Bronchial epithelial cell (primary cell): ENCODE results near the gene TPSG1. TPM values are rescaled to one million over a fixed set of nuclear protein-coding genes. Genes with fewer than 3 reads are reported as not detected.

ENCODE experiments used
- DNase-seq: peaks from one replicate; pipeline ENCODE4 v3.0.0-alpha.2; 2010; ENCODE audit warnings: low read depth
- FAIRE-seq: peaks from 2 replicates; lab custom pipeline; 2011; peaks lifted over from hg19 to GRCh38; lab: Jason Lieb, UNC
- H3K27me3 ChIP-seq: 2 replicates; pipeline ENCODE4 v1.5.1; 2011; ENCODE audit warnings: low read length; ENCODE audit not compliant: control insufficient read depth, insufficient read depth
- H3K36me3 ChIP-seq: 2 replicates; pipeline ENCODE4 v1.5.1; 2011; ENCODE audit warnings: low read length; ENCODE audit not compliant: control insufficient read depth, insufficient read depth
- H3K4me3 ChIP-seq: 2 replicates; pipeline ENCODE4 v1.5.1; 2011; ENCODE audit warnings: mild to moderate bottlenecking, low read depth, low read length, control low read depth
- total RNA-seq: library from RNA; depleted of rRNA; stranded (reverse); fragments of >200 nt; gene quantifications from 2 replicates; pipeline ENCODE4 v1.2.1, GENCODE V29; 2014
- TF ChIP-seq, protein P1 (sequence below): IDR thresholded peaks from 2 replicates; pipeline ENCODE4 v1.5.1; 2011; ENCODE audit warnings: mild to moderate bottlenecking, moderate library complexity, low read length, control low read depth, inconsistent platforms; ENCODE audit not compliant: insufficient read depth, severe bottlenecking

TPSG1 gene
- total RNA-seq, 1 donor from 2014 or later = not detected

DNA sequence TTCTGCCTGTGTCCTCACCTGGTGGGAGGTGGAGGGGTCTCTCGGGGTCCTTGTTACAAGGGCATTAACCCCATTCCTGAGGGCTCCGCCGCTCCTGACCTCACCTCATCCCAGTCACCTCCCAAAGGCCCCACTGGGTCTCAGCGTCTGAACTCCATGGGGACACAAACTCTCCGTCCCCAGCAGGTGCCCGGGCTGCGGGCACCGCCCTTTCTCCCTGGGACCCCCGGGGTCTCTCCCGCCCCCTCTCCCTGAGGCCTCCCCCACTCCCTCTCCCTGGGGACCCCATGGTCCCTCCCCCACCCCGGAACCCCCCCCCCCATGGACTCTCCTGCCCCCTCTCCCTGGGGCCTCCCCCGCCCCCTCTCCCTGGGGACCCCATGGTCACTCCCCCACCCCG, 47.3 kb downstream of the TPSG1 start:
- no peaks in the 10 kb centered on the region for H3K27me3 ChIP-seq
- no peaks in the 10 kb centered on the region for H3K36me3 ChIP-seq
- FAIRE-seq = no peak
- TF ChIP-seq, protein P1, sequence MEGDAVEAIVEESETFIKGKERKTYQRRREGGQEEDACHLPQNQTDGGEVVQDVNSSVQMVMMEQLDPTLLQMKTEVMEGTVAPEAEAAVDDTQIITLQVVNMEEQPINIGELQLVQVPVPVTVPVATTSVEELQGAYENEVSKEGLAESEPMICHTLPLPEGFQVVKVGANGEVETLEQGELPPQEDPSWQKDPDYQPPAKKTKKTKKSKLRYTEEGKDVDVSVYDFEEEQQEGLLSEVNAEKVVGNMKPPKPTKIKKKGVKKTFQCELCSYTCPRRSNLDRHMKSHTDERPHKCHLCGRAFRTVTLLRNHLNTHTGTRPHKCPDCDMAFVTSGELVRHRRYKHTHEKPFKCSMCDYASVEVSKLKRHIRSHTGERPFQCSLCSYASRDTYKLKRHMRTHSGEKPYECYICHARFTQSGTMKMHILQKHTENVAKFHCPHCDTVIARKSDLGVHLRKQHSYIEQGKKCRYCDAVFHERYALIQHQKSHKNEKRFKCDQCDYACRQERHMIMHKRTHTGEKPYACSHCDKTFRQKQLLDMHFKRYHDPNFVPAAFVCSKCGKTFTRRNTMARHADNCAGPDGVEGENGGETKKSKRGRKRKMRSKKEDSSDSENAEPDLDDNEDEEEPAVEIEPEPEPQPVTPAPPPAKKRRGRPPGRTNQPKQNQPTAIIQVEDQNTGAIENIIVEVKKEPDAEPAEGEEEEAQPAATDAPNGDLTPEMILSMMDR = no peak
- H3K4me3 ChIP-seq = no peak overlapping the region
- no peak for DNase-seq

DNA sequence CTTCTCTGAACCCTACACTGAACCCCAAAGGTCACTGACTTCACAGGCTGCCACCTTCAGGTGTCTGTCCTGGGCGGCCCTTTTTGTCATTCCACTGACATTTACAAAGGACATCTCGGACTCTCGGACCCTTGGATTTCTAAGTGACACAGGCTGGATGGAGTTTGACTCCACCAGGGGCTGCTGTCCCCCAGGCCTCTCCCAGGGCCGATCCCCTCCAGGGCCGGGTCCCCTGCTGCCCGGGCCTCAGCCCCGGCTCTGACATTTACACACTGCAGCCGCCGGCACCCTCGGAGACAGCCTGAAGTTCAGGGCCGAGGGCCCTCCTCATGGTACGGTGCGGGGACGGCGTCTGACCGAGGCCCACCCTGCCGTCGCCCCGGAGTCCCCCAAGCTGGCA, 48.0 kb downstream of the TPSG1 start:
- no peaks in the 10 kb centered on the region for H3K27me3 ChIP-seq
- no peaks in the 10 kb centered on the region for H3K36me3 ChIP-seq
- FAIRE-seq = no peak
- TF ChIP-seq, protein P1 = no peak
- no peak overlapping the region for H3K4me3 ChIP-seq
- DNase-seq = no peak

DNA sequence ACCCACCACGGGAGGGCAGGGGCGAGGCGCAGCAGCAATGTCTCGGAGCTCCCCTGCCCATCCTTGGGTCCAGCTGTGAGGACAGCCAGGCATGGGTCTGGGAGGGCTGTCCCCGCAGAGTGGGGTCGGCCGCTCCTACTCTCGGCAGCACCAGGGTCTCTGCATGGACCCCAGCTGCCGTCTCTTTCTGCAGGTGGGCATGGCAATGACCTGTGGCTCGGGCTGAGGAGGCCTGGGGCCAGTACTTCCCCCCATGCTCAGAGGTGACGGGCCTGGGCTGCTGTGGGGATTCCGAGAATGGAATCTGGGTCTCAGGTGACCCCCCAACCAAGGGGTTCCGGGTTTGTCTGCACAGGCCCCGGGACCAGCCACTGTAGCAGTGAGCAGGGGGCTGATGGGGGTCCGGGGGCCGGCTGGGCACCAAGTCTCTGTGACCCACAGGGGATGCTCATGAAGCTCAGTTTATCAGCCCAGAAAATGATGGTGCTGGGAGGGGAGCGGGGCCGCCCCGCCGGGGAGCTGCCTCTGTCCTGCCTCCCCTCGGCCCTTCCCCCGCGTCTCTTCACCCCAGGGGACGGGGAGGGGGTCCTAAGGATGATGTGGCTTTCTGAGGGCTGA, 48.7 kb downstream of the TPSG1 start:
- FAIRE-seq (no peak), DNase-seq (no peak)
- Histone ChIP-seq H3K36me3 (no peaks in the 10 kb centered on the region), H3K4me3 (no peak overlapping the region), H3K27me3 (no peaks in the 10 kb centered on the region)
- TF ChIP-seq, protein P1 = no peak

DNA sequence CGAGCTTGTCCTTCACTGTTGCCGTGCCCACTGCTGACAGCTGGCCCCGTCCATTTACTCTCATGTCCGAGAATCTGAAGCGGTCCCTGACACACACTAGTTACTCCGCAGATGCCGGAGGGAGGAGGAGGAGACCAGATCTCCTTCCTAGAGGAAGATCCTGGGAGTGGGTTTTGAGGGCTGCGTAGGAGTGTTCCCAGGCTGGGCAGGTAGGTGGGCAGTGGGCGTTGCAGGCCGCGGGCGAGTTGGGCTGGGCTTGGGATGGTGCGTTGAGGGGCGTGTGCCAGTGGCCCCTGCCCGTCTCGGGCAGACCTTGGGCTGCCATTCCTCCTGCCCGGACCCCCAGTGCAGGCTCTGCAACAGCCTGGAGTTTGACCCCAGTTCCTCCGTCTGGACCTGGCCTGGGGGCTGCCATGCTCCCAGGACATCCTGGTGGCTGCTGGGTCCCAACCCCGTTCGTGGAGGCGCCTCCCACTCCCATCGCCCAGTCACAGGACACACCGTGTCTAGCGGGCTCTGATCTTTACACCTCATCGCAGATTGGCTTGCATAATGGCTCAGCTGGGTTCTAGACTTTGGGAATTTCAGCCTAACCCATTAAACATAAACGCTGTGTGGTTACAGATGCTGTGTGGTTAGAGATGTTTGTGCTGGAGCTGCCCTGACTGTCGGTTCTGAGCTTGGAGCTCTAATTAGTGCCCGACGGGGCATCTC, 49.3 kb downstream of the TPSG1 start:
- TF ChIP-seq, protein P1 = no peak
- Histone ChIP-seq H3K4me3 (no peak overlapping the region), H3K27me3 (no peaks in the 10 kb centered on the region), H3K36me3 (no peaks in the 10 kb centered on the region)
- no peak for FAIRE-seq
- no peak for DNase-seq

DNA sequence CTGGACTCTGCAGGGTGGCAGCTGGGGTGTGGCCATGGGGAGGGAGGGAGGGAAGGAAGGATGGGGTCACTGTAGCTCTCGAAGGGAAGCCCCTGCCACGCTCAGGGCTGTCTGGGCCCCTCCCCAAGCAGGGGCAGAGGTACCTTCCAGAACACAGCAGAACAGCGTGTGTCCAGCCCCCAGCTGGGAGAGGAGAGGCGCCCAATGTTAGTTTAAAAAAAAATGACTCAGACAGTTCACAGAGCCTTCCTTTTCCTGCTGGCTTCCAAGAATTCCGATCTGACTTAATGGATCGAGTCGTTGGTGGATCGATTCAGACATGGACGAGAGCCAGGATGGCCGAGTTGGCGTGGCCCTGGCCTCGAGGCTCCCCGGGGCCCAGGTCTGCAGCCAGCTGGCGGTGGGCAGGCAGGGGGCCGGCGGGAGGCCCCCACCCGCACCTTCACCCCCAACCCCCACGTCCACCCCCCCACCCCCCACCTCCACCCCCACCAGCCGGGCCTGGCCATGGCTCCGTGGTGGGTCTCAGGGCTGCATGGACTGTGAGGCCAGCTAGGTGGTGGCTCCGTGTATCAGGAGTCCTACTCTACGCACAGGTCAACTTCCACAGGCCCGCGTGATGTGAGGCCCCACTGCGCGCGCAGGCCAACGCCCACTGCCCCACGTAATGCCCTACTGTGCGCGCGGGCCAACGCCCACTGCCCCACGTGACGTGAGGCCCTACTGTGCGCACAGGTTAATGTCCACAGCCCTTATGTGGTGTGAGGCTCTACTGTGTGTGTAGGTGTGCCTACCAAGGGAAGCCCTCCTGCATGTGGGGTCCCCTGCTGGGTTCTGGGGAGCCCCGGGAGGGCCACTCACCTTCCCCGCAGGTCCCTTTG, 50.4 kb downstream of the TPSG1 start:
- no peak overlapping the region for H3K4me3 ChIP-seq
- no peak for FAIRE-seq

More for the DNA sequence above, 50.4 kb downstream of the TPSG1 start:
- TF ChIP-seq, protein P1 = no peak
- Histone ChIP-seq H3K27me3 (no peaks in the 10 kb centered on the region), H3K36me3 (no peaks in the 10 kb centered on the region)
- no peak for DNase-seq
